HCT116 (cell line): ENCODE measurements around the gene ACCSL. TPM values are rescaled to one million over a fixed set of nuclear protein-coding genes. Genes with fewer than 3 reads are reported as not detected.

ENCODE experiments used
- ATAC-seq: fragments of 200-7000 bp; cut with Tn5 transposase; 2 replicates; pipeline ENCODE4 v1.9.1; 2020; ENCODE audit warnings: mild to moderate bottlenecking, moderate library complexity
- BruUV-seq: library from RNA; stranded (reverse); fragments of 400-500 nt; replicated peaks from 2 replicates; lab custom pipeline; 2021; lab: Mats Ljungman, UMichigan
- CTCF ChIA-PET: fragments of 300-600 bp; sonication (Branson Sonifier 250); formaldehyde crosslinking; loops from one replicate; lab custom pipeline; 2021; ENCODE audit warnings: antibody characterized with exemption; lab: Charles Lee
- POLR2A ChIA-PET: fragments of 300-600, 350-600 bp; sonication (Branson Sonifier 250); formaldehyde crosslinking; loops from one replicate; lab custom pipeline; 2021; ENCODE audit warnings: antibody characterized with exemption; lab: Charles Lee
- RAD21 ChIA-PET, 2 experiments: fragments of 300-600 bp; sonication (Branson Sonifier 250); formaldehyde crosslinking; loops; one replicate each; lab custom pipeline; 2023; ENCODE audit warnings: low total read pairs in 2 of 2; ENCODE audit not compliant: uncharacterized antibody in 2 of 2, unreplicated experiment in 2 of 2, low non-redundant PET in 1 of 2; lab: Charles Lee
- DNase-seq: peaks from one replicate; pipeline ENCODE4 v3.0.0-alpha.2; 2010; ENCODE audit warnings: low read depth, low spot score
- H2AFZ ChIP-seq: fragments of 200-600 bp; shearing (Covaris generic), sonication (generic); 2 replicates; pipeline ENCODE4 v1.6.1; 2017; ENCODE audit warnings: low read depth, mixed run types, mixed read lengths, antibody characterized with exemption, low read length; ENCODE audit not compliant: poor library complexity, severe bottlenecking
- H3K27ac ChIP-seq: 2 replicates; pipeline ENCODE4 v1.5.1; 2012; ENCODE audit warnings: low read depth, low read length
- H3K27me3 ChIP-seq: fragments of 200-600 bp; sonication (generic); 2 replicates; pipeline ENCODE4 v1.6.1; 2016; ENCODE audit warnings: mixed run types, low read length, mixed read lengths; ENCODE audit not compliant: insufficient read depth
- H3K36me3 ChIP-seq, 2 experiments: fragments of 200-500 bp in 1 of 2; fragments of 200-600 bp in 1 of 2; sonication (Bioruptor generic) in 1 of 2; sonication (generic) in 1 of 2; 2 replicates each; pipeline versions ENCODE4 v1.5.1 to v1.6.1; 2014 to 2016; ENCODE audit warnings: low read length in 2 of 2, inconsistent platforms in 1 of 2, mixed read lengths in 1 of 2, mixed run types in 1 of 2; ENCODE audit not compliant: insufficient read depth in 2 of 2, control insufficient read depth in 1 of 2
- H3K4me1 ChIP-seq, 2 experiments: fragments of 200-600 bp in 1 of 2; sonication (generic) in 1 of 2; 2 replicates each; pipeline versions ENCODE4 v1.5.1 to v1.6.1; 2012 to 2017; ENCODE audit warnings: low read length in 2 of 2, inconsistent platforms in 1 of 2, mild to moderate bottlenecking in 1 of 2, mixed read lengths in 1 of 2, mixed run types in 1 of 2, moderate library complexity in 1 of 2; ENCODE audit not compliant: insufficient read depth in 2 of 2, control insufficient read depth in 1 of 2
- H3K4me2 ChIP-seq: fragments of 200-600 bp; sonication (generic); 2 replicates; pipeline ENCODE4 v1.6.1; 2017; ENCODE audit warnings: mixed run types, low read length, mixed read lengths
- H3K4me3 ChIP-seq, 2 experiments: fragments of 200-600 bp in 1 of 2; sonication (generic) in 1 of 2; replicated peaks in 1 of 2; 2 replicates each; pipeline ENCODE4 v1.5.1; 2011 to 2016; ENCODE audit warnings: low read length in 2 of 2, control low read depth in 1 of 2, low read depth in 1 of 2, mild to moderate bottlenecking in 1 of 2, mixed read lengths in 1 of 2, mixed run types in 1 of 2
- H3K79me2 ChIP-seq: fragments of 200-600 bp; sonication (generic); 2 replicates; pipeline ENCODE4 v1.6.1; 2017; ENCODE audit warnings: mild to moderate bottlenecking, mixed run types, low read length, moderate library complexity, mixed read lengths; ENCODE audit not compliant: insufficient read depth
- H3K9ac ChIP-seq: fragments of 200-600 bp; sonication (generic); 2 replicates; pipeline ENCODE4 v1.6.1; 2016; ENCODE audit warnings: low read length, mixed read lengths
- H3K9me2 ChIP-seq: fragments of 200-600 bp; sonication (generic), shearing (Covaris generic); 2 replicates; pipeline ENCODE4 v1.6.1; 2017; ENCODE audit warnings: mixed run types, mild to moderate bottlenecking, moderate library complexity; ENCODE audit not compliant: insufficient read depth
- H3K9me3 ChIP-seq, 2 experiments: fragments of 200-500 bp in 1 of 2; fragments of 200-600 bp in 1 of 2; sonication (Bioruptor generic) in 1 of 2; sonication (generic) in 1 of 2; 2 replicates each; pipeline ENCODE4 v1.6.1; 2014 to 2017; ENCODE audit warnings: low read length in 2 of 2, mixed read lengths in 2 of 2, inconsistent platforms in 1 of 2, low read depth in 1 of 2, mild to moderate bottlenecking in 1 of 2, mixed run types in 1 of 2, moderate library complexity in 1 of 2; ENCODE audit not compliant: control insufficient read depth in 1 of 2, insufficient read depth in 1 of 2
- H4K20me1 ChIP-seq: fragments of 200-600 bp; sonication (generic), shearing (Covaris generic); 2 replicates; pipeline ENCODE4 v1.6.1; 2017; ENCODE audit warnings: mixed run types, mild to moderate bottlenecking, moderate library complexity; ENCODE audit not compliant: insufficient read depth
- CTCF ChIP-seq, 3 experiments: fragments of 200-600 bp in 1 of 3; sonication (generic) in 1 of 3; IDR thresholded peaks in 2 of 3; conservative IDR thresholded peaks in 1 of 3; 2 replicates each; pipeline ENCODE4 v1.5.1; 2012 to 2017; ENCODE audit warnings: low read depth in 2 of 3, low read length in 2 of 3, antibody characterized with exemption in 1 of 3, borderline replicate concordance in 1 of 3, control low read depth in 1 of 3, mild to moderate bottlenecking in 1 of 3, mixed read lengths in 1 of 3, mixed run types in 1 of 3, moderate library complexity in 1 of 3; ENCODE audit not compliant: insufficient read depth in 1 of 3
- RAD21 ChIP-seq: IDR thresholded peaks from 2 replicates; pipeline ENCODE4 v1.6.1; 2012; ENCODE audit warnings: low read depth, mild to moderate bottlenecking
- YY1 ChIP-seq: IDR thresholded peaks from 2 replicates; pipeline ENCODE4 v1.6.1; 2011; ENCODE audit warnings: low read length, low read depth, moderate library complexity, mild to moderate bottlenecking; ENCODE audit not compliant: insufficient replicate concordance; ENCODE audit errors: extremely low read depth
- ZFX ChIP-seq: fragments of 450-650 bp; IDR thresholded peaks from 2 replicates; pipeline ENCODE4 v1.6.1; 2017
- intact Hi-C: fragments of 100-400 bp; cut with micrococcal nuclease; formaldehyde crosslinking; loops from 2 replicates; pipeline ENCODE4 v1.10.0; 2022
- total RNA-seq: library from RNA; stranded (reverse); gene quantifications from one replicate; pipeline ENCODE4 v1.2.1, GENCODE V29; 2021; ENCODE audit not compliant: unreplicated experiment

The ACCSL gene
- total RNA-seq, 1 experiment from 2014 or later = not detected

- no peaks in the 10 kb centered on the region for H3K27me3 ChIP-seq
- ChIA-PET RAD21 (interaction anchor here in 1 of 2 experiments (0.7 kb wide), 1 partner anchor 518 kb away, joined by 3 read pairs; no protein-coding TSS in a partner anchor), POLR2A (no interaction called here), CTCF (interaction anchor here (0.6 to 3.1 kb wide), 11 partner anchors 9 to 523 kb away, joined by 3 to 34 read pairs (median 4); partner anchors contain the start of gene ACCS)
- H3K27ac ChIP-seq = no peak overlapping the region
- intact Hi-C loops = loop anchor here (2.0 kb wide), 1 partner anchor 444 kb away; no protein-coding TSS in a partner anchor
- peaks cover 3 to 19% of the 10 kb centered on the region in 2 experiments; a peak in 2 of 4 replicates for H3K4me1 ChIP-seq
- H2AFZ ChIP-seq = no peak overlapping the region
- H4K20me1 ChIP-seq = 0 out of 2 replicates have a peak, but pooled peaks cover 5% of the 10 kb centered on the region
- ATAC-seq (peak; percentile 51; the same call in 1 of the 2 replicates), DNase-seq (peak; percentile 57)
- no TSS peak for BruUV-seq
- TF ChIP-seq ZFX = no peak
- TF ChIP-seq YY1 = no peak
- TF ChIP-seq CTCF (IDR thresholded peaks at IDR 0.05 in 2 of 3, conservative IDR thresholded peaks at IDR 0.05 in 1 of 3; ENCODE audit: borderline replicate concordance in 1 of 3, insufficient read depth in 1 of 3, low read depth in 2 of 3, low read length in 2 of 3) = peak; percentile 66 to 79 (median 71); a peak in 5 of 6 replicates
- peak; percentile 59 for TF ChIP-seq RAD21
- H3K9me2 ChIP-seq = no peaks in the 10 kb centered on the region
- peaks cover 13% of the 10 kb centered on the region for H3K79me2 ChIP-seq
- no peak overlapping the region for H3K4me3 ChIP-seq
- no peaks in the 10 kb centered on the region for H3K36me3 ChIP-seq
- peak overlapping the region; percentile 37 for H3K4me2 ChIP-seq
- no peaks in the 10 kb centered on the region for H3K9me3 ChIP-seq
- H3K9ac ChIP-seq = no peak overlapping the region
These were observed 46.6 kb downstream of the ACCSL start for GRCh38 chr11:44094260-44094868.
